T-helper 1 cell treated with Interleukin-12 subunit alpha and Interleukin-12 subunit beta and Interleukin-4 antibody, amounts not matched to agents 30 μg/mL and 1 μg/mL, for 36 hours (primary cell): ENCODE data around the gene PCBD2.
"Not testable (repeated sequence)": the region's sequence is repeated elsewhere in the genome, so short reads cannot be mapped to it uniquely, and the experiment has no call there.

Experiments
- H3K27ac Mint-ChIP-seq: one replicate; pipeline ENCODE4 v1.8.0; 2021; ENCODE audit warnings: mild to moderate bottlenecking, mixed read lengths
- H3K27me3 Mint-ChIP-seq: one replicate; pipeline ENCODE4 v1.8.0; 2021; ENCODE audit warnings: low read depth, mixed read lengths
- H3K36me3 Mint-ChIP-seq: one replicate; pipeline ENCODE4 v1.8.0; 2021; ENCODE audit warnings: low read depth, mixed read lengths
- H3K4me1 Mint-ChIP-seq: one replicate; pipeline ENCODE4 v1.8.0; 2021; ENCODE audit warnings: low read depth, mixed read lengths
- H3K4me3 Mint-ChIP-seq: one replicate; pipeline ENCODE4 v1.8.0; 2021; ENCODE audit warnings: mild to moderate bottlenecking, moderate library complexity, mixed read lengths
- H3K9me3 Mint-ChIP-seq: one replicate; pipeline ENCODE4 v1.8.0; 2021; ENCODE audit warnings: mixed read lengths

PCBD2 gene

GRCh38 chr5:134904610-134905245 lies at the start of gene PCBD2:
Gene PCBD2, plus strand, starts transcription at chr5:134905131. Its CDS starts 9 bp downstream, at chr5:134905140.
- peaks cover 8% of the 10 kb centered on the region for H3K36me3 Mint-ChIP-seq
- H3K4me1 Mint-ChIP-seq = peaks cover 16% of the 10 kb centered on the region
- peak within 1 kb of the TSS; percentile 95 for H3K27ac Mint-ChIP-seq
- no peaks in the 10 kb centered on the region for H3K27me3 Mint-ChIP-seq
- H3K4me3 Mint-ChIP-seq = peak within 1 kb of the TSS; percentile 91
- H3K9me3 Mint-ChIP-seq = no peaks in the 10 kb centered on the region

DNA sequence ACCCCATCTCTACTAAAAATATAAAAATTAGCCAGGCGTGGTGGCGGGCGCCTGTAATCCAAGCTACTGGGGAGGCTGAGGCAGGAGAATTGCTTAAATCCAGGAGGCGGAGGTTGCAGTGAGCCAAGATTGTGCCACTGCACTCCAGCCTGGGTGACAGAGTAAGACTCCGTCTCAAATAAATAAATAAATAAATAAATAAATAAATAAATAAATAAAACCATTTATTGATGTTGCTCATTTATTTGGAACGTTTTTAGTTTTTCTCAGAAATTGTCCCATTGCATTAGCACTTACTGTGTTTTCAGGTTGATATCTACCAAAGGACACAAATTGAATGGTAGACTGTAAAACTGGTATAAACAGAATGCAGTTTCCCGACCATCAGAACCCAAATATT lies 48.5 kb upstream of the PCBD2 start:
- not testable (repeated sequence) for H3K9me3 Mint-ChIP-seq, H3K27me3 Mint-ChIP-seq, H3K27ac Mint-ChIP-seq, H3K4me3 Mint-ChIP-seq
- peaks cover 11% of the 10 kb centered on the region for H3K4me1 Mint-ChIP-seq
- peaks cover 25% of the 10 kb centered on the region for H3K36me3 Mint-ChIP-seq

DNA sequence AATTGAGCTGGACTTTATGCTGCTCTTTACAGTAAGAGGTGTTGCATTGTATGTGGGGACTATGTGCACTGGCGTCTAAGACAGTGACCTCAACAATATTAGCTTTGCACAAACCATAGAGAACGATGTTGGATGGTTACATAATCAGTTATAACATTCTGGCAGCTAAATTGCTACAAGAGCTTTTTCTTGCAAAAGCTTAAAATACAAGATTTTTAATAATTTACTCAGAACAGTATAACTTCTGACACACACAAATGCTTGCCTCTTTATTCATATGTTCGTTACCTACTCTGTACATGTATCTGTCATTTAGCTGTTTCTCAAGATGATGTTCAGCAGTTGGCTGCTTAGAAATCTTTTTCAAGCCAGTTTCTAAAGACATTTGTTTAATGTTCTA lies 47.5 kb upstream of the PCBD2 start:
- Mint-ChIP-seq H3K27me3 (no peaks in the 10 kb centered on the region), H3K9me3 (no peaks in the 10 kb centered on the region), H3K36me3 (peaks cover 21% of the 10 kb centered on the region), H3K27ac (no peak overlapping the region), H3K4me1 (peaks cover 10% of the 10 kb centered on the region), H3K4me3 (no peak overlapping the region)

DNA sequence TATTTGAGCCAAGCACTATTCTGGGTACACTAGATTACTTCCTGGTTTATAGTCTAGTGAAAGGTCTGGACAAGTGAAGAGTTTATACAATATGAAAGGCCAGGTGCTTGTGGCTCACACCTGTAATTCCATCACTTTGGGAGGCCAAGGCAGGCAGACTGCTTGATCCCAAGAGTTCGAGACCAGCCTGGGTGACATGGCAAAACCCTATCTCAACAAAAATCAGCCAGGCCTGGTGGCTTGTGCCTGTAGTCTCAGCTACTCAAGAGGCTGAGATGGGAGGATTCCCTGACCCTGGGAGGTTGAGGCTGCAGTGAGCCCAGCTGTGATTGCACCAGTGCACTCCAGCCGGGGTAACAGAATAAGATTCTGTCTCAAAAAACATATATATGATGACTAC lies 40.2 kb upstream of the PCBD2 start:
- Mint-ChIP-seq H3K36me3 (peaks cover 6% of the 10 kb centered on the region), H3K4me3 (no peak overlapping the region), H3K4me1 (no peaks in the 10 kb centered on the region), H3K9me3 (no peaks in the 10 kb centered on the region), H3K27me3 (no peaks in the 10 kb centered on the region), H3K27ac (no peak overlapping the region)

- Mint-ChIP-seq H3K36me3 (peaks cover 18% of the 10 kb centered on the region), H3K27ac (peak overlapping the region; percentile 99), H3K9me3 (no peaks in the 10 kb centered on the region), H3K4me3 (peak overlapping the region; percentile 21), H3K4me1 (peaks cover 26% of the 10 kb centered on the region), H3K27me3 (no peaks in the 10 kb centered on the region)
Observed at GRCh38 chr5:134873494-134873893, 31.4 kb upstream of the PCBD2 start.

- Mint-ChIP-seq H3K36me3 (peaks cover 18% of the 10 kb centered on the region), H3K27ac (peak within 1 kb of the TSS; percentile 99), H3K9me3 (no peaks in the 10 kb centered on the region), H3K4me1 (peaks cover 29% of the 10 kb centered on the region), H3K4me3 (peak within 1 kb of the TSS; percentile 99), H3K27me3 (no peaks in the 10 kb centered on the region)
Observed at GRCh38 chr5:134873987-134874830, 30.7 kb upstream of the PCBD2 start, which contains the start of gene TXNDC15. Gene TXNDC15, plus strand, starts transcription at chr5:134874371. Its CDS starts 57 bp downstream, at chr5:134874428.

GRCh38 chr5:134874831-134875655 lies 29.9 kb upstream of the PCBD2 start:
- Mint-ChIP-seq H3K4me1 (peaks cover 31% of the 10 kb centered on the region), H3K36me3 (peaks cover 18% of the 10 kb centered on the region), H3K27me3 (no peaks in the 10 kb centered on the region), H3K9me3 (no peaks in the 10 kb centered on the region), H3K4me3 (peak overlapping the region; percentile 99), H3K27ac (peak overlapping the region; percentile 99)

- Mint-ChIP-seq H3K9me3 (no peaks in the 10 kb centered on the region), H3K27ac (peak overlapping the region; percentile 68), H3K4me1 (peaks cover 34% of the 10 kb centered on the region), H3K4me3 (peak overlapping the region; percentile 43), H3K36me3 (peaks cover 21% of the 10 kb centered on the region), H3K27me3 (no peaks in the 10 kb centered on the region)
Observed at GRCh38 chr5:134877159-134877558, 27.8 kb upstream of the PCBD2 start.

- H3K27ac Mint-ChIP-seq = no peak overlapping the region
- peaks cover 31% of the 10 kb centered on the region for H3K4me1 Mint-ChIP-seq
- H3K9me3 Mint-ChIP-seq = no peaks in the 10 kb centered on the region
- no peaks in the 10 kb centered on the region for H3K27me3 Mint-ChIP-seq
- H3K36me3 Mint-ChIP-seq = peaks cover 21% of the 10 kb centered on the region
- no peak overlapping the region for H3K4me3 Mint-ChIP-seq
Observed at GRCh38 chr5:134878403-134878802, 26.5 kb upstream of the PCBD2 start.

- Mint-ChIP-seq H3K4me1 (peaks cover 28% of the 10 kb centered on the region), H3K27ac (no peak overlapping the region), H3K9me3 (no peaks in the 10 kb centered on the region), H3K27me3 (no peaks in the 10 kb centered on the region), H3K36me3 (peaks cover 21% of the 10 kb centered on the region), H3K4me3 (no peak overlapping the region)
Observed at GRCh38 chr5:134879456-134879855, 25.5 kb upstream of the PCBD2 start.

GRCh38 chr5:134880937-134881336 lies 24.0 kb upstream of the PCBD2 start:
- not testable (repeated sequence) for H3K9me3 Mint-ChIP-seq, H3K27ac Mint-ChIP-seq, H3K4me3 Mint-ChIP-seq, H3K27me3 Mint-ChIP-seq
- Mint-ChIP-seq H3K4me1 (peaks cover 22% of the 10 kb centered on the region), H3K36me3 (peaks cover 18% of the 10 kb centered on the region)

DNA sequence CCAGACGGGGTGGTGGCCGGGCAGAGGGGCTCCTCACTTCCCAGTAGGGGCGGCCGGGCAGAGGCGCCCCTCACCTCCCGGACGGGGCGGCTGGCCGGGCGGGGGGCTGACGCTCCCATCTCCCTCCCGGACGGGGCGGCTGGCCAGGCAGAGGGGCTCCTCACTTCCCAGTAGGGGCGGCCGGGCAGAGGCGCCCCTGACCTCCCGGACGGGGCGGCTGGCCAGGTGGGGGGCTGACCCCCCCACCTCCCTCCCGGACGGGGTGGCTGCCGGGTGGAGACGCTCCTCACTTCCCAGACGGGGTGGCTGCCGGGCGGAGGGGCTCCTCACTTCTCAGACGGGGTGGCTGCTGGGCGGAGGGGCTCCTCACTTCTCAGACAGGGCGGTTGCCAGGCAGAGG lies 23.2 kb upstream of the PCBD2 start:
- not testable (repeated sequence) for H3K27ac Mint-ChIP-seq
- peaks cover 11% of the 10 kb centered on the region for H3K36me3 Mint-ChIP-seq

GRCh38 chr5:134887593-134888159 lies 17.3 kb upstream of the PCBD2 start:
- no peak overlapping the region for H3K4me3 Mint-ChIP-seq
- H3K27ac Mint-ChIP-seq = no peak overlapping the region

More for the DNA sequence above, 23.2 kb upstream of the PCBD2 start:
- H3K9me3 Mint-ChIP-seq, H3K4me3 Mint-ChIP-seq, H3K27me3 Mint-ChIP-seq: not testable (repeated sequence)
- peaks cover 16% of the 10 kb centered on the region for H3K4me1 Mint-ChIP-seq

DNA sequence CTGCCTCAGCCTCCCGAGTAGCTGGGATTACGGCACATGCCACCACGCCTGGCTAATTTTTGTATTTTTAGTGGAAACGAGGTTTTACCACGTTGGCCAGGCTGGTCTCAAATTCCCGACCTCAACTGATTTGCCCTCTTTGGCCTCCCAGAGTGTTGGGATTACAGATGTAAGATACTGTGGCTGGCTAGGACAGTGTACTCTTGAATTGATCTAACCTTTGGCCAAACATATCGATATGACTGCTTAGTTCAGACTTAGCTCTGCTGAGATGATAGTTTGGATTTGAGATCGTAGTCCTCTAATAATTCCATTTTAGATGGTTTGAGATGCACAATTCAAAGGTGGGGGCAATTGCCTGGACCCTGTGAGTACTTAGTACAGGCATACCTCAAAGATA lies 15.6 kb upstream of the PCBD2 start:
- no peak overlapping the region for H3K4me3 Mint-ChIP-seq
- H3K9me3 Mint-ChIP-seq = no peaks in the 10 kb centered on the region
- peaks cover 26% of the 10 kb centered on the region for H3K36me3 Mint-ChIP-seq
- no peak overlapping the region for H3K27ac Mint-ChIP-seq
- H3K27me3 Mint-ChIP-seq = no peaks in the 10 kb centered on the region
- H3K4me1 Mint-ChIP-seq = peaks cover 4% of the 10 kb centered on the region

More at GRCh38 chr5:134887593-134888159, 17.3 kb upstream of the PCBD2 start:
- Mint-ChIP-seq H3K4me1 (peaks cover 4% of the 10 kb centered on the region), H3K9me3 (no peaks in the 10 kb centered on the region), H3K36me3 (peaks cover 18% of the 10 kb centered on the region), H3K27me3 (no peaks in the 10 kb centered on the region)
